HG02973 (cell line): Measurements from ENCODE around the gene SCN1B.
"Not testable (repeated sequence)": the region's sequence is repeated elsewhere in the genome, so short reads cannot be mapped to it uniquely, and the experiment has no call there.

Experiments
- ATAC-seq: cut with Tn5 transposase; IDR thresholded peaks from one replicate; pipeline ENCODE4 v1.9.1; 2021; ENCODE audit warnings: moderate library complexity; ENCODE audit not compliant: unreplicated experiment

SCN1B gene

DNA sequence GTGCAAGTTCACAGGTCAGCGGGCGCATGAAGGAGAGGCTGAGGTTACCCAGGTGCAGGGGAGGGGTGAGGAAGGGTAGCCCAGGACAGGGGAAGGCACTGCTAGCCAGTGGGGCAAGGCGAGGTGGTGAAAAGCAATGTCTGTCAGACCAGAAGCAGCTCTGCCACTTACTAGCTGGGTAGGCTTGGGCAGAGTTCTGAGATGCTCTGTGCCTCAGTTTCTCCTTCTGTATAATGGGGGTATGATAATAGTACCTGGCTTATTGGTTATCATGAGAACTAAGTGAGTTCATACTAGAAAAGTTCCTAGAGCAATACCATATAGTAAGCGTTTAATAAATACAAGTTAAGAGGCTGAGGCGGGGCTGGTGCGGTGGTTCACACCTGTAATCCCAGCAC is 14.3 kb upstream of the SCN1B start:
- ATAC-seq: no peak

DNA sequence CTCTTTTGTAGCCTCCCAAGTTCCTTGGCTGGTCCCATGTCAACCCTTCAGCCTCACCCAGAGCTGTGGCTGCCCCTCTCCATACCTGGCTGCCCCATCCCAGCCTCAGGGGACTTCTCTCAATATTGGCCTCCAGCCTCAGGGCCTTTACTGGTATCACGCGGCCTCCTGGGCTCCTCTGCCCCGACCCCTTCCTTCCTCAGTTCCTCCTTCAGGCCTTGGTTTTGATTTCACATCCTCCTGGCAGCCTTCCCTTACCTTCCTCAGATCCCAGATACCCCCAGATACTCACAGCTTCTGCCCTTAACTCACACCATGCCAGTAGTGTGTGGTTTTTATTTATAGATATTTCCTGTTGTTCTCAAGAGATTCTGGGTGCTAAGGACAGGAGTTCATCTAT is 12.8 kb upstream of the SCN1B start:
- no peak for ATAC-seq

GRCh38 chr19:35018379-35018778 is 11.9 kb upstream of the SCN1B start:
- no peak for ATAC-seq

GRCh38 chr19:35019144-35019543 is 11.1 kb upstream of the SCN1B start:
- no peak for ATAC-seq

DNA sequence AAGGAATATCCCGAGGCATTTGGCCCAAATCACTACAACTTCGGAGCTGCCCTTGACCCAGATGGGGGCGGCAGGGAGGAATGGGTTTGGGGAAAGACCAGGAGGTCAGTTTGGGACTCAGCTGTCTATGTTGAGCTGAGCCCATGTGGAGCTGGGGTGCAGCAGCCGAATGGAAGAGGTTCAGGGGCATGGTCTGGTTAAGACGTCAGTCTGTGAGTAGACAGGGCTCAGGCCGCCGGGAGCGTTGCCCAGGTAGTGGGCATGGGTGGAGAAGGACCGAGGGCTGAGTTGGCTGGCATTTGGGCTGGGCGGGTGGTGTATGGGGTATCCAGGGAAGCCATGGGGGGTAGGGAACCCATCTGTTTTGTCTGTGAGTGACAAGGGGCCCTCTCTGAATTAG is 9.3 kb upstream of the SCN1B start:
- ATAC-seq: no peak

DNA sequence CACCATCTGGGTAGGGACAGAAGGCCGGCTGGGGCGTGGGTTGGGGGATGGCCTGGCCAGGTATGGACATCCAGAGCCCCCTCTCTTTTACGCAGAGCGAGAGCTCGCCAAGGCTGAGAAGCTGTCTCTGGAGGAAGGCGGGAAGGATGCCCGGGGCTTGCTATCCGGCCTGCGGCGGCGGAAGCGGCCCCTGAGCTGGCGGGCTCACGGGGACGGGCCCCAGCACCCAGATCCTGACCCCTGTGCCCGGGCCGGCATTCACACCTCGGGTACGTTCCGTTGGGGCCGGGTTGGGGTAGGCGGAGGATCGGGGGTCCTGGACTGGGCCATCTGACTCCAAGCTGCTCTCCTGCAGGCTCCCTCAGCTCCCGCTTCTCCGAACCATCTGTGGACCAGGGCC is 8.7 kb upstream of the SCN1B start:
- no peak for ATAC-seq

DNA sequence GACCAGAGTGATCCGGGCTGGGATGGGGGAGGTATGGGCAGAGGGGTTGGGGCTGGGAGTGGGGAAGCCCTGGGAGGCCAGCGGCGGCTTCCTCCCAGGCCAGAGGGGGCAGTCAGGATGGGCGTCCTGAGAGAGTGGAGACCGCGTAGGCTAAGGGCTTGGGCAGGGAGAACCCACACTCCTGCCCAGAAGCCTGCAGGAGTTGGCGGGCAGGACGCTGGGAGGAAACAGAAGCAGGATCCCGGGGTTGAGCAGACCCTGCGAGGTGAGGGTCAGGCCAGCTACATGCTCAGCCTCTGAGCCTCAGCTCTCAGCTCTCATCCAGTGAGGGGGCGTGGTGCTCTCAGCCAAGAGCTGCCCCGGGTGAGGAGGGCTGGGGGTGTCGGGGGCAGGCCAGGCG is 7.8 kb upstream of the SCN1B start:
- ATAC-seq: no peak

DNA sequence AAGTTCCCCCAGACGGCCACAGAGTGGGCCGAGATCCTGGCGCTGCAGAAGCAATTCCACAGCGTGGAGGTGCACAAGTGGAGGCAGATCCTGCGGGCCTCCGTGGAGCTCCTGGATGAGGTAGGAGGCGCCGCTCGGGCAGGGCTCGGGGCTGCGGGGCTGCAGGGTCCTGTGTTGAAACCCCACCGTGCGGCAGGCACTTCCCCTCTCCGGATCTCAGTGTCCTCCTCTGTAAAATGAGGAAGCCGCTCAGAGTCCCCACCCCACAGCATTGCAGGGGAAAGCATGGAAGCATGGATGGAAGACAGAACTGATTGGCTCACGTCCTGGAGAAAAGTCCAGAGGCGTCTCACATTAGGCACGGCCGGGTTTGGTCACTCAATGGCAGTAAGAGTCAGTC is 6.8 kb upstream of the SCN1B start:
- ATAC-seq: no peak

DNA sequence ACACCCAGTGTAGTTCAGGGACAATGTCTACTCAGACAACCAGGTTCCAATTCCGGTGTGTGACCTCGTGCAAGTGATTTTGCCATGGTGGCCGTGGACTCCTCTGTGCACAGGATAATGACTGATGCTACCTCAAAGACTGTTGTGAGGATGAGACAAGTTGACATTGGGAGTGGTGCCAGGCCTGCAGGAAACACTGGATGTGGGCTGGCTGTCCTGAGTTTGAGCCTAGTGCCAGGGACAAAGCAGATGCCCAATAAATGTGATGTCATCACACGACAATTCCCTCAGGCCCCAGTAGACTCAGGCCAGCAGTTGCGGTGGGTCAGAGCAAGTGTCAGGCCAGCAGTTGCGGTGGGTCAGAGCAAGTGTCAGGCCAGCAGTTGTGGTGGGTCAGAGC is 6.2 kb upstream of the SCN1B start:
- ATAC-seq: no peak

- ATAC-seq: no peak
Measured at GRCh38 chr19:35025969-35026368, 4.3 kb upstream of the SCN1B start.

GRCh38 chr19:35026418-35026817 is 3.9 kb upstream of the SCN1B start:
- ATAC-seq: no peak

DNA sequence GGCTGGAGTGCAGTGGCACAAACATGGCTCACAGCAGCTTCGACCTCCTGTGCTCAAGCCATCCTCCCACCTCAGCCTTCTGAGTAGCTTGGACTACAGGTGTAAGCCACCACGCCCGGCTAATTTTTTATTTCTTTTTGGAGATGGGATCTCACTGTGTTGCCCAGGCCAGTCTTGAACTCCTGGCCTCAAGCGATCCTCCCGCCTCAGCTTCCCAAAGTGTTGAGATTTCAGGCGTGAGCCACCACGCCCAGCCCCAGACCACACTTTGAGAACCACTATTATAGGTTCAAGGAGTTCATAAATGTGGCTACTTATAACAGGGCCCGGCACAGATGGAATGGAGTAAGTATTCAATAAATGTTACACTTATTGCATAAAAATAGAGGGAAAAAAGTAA is 3.3 kb upstream of the SCN1B start:
- no peak for ATAC-seq

- no peak for ATAC-seq
Measured at GRCh38 chr19:35027851-35028599, 2.2 kb upstream of the SCN1B start.

GRCh38 chr19:35028600-35028885 is 1.7 kb upstream of the SCN1B start:
- ATAC-seq: not testable (repeated sequence)

DNA sequence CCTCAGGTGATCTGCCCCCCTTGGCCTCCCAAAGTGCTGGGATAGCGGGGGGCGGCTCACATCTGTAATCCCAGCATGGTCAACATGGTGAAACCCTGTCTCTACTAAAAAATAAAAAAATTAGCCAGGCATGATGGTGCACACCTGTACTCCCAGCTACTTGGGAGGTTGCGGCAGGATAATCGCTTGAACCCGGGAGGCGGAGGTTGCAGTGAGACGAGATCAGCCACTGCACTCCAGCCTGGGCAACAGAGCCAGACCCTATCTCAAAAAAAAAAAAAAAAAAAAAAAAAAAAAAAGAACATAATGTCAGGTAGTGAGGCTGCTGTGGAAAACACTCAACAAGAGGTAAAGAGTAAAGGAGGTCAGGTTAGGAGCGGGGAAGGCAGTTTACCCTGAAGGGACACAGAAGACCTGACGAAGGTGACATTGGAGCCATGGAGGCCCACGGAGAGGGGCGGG is 964 bp upstream of the SCN1B start:
- ATAC-seq: not testable (repeated sequence)

- ATAC-seq: no peak
Measured at GRCh38 chr19:35029737-35030256, 473 bp upstream of the SCN1B start.

- ATAC-seq: no peak
Measured at GRCh38 chr19:35031072-35031881, 1.0 kb downstream of the SCN1B start.

DNA sequence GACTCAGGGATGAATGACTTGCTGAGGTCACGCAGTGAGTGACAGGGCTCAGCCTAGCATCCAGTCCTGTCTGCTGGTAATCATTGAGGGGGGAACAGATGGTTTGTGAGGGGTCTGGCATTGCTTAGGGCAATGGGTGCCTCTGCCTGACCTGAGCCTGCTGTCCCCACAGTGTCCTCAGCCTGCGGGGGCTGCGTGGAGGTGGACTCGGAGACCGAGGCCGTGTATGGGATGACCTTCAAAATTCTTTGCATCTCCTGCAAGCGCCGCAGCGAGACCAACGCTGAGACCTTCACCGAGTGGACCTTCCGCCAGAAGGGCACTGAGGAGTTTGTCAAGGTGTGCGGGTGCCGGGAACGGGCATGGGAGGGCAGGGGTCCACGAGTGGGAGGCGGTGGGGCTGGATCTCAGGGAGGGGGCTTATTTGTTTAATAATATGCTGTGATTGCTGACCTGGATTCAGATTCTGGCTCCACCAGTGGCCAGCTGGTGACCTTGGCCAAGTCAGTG is 2.1 kb downstream of the SCN1B start:
- no peak for ATAC-seq

GRCh38 chr19:35033067-35034004 is 3.1 kb downstream of the SCN1B start:
- ATAC-seq: no peak

DNA sequence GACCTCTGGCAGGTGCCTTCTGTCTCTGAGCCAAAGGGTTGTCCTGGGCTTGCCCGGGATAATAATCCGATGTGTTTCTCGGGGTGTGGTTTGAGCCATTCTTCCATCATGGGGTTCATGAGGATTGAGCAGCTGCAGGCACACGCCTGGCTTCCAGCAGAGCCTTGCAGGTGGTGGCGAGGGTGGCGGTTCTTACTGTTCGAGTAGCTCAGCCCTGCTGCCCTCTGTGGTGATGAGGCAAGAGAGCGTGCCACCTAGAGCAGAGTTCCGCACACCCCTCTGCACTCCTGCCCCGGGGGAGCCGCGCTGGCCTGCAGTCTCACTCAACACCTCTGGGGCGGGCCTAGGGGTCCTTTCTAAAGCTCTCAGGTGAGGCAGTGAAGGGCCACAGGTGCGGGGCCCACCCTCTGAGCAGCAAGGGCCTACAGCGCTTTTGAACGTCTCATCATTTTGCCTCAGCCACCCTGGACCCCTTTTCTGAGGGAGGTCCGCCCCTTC is 3.8 kb downstream of the SCN1B start:
- ATAC-seq: no peak
